ENCODE results near the gene KHDC3L.

Gene KHDC3L, protein sequence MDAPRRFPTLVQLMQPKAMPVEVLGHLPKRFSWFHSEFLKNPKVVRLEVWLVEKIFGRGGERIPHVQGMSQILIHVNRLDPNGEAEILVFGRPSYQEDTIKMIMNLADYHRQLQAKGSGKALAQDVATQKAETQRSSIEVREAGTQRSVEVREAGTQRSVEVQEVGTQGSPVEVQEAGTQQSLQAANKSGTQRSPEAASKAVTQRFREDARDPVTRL

DNA sequence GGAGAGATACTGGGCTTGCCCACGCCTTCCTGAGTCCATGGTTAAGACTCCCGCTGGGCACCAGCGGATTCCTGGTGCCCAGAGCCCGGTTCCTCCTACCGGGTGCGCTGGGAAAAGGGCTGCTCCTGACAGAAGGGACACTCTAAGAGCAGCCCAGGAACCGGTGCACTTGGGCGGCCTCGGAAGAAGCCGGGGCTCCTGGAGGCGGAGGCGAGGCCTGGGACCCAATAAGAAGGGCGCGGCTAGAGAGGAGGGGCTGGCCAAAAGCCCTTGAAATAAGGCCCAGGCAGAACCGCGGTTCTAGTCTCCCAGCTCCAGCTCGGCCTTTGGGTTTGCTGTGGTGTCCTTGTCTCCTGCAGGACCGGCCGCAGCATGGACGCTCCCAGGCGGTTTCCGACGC, at the start of gene KHDC3L:
KHDC3L (plus strand) TSS at position 301 of the 400 bp plus-strand sequence; CDS start at position 373, 72 bp downstream.
- no peak for DNase-seq (ENCODE audit: low spot score)

DNA sequence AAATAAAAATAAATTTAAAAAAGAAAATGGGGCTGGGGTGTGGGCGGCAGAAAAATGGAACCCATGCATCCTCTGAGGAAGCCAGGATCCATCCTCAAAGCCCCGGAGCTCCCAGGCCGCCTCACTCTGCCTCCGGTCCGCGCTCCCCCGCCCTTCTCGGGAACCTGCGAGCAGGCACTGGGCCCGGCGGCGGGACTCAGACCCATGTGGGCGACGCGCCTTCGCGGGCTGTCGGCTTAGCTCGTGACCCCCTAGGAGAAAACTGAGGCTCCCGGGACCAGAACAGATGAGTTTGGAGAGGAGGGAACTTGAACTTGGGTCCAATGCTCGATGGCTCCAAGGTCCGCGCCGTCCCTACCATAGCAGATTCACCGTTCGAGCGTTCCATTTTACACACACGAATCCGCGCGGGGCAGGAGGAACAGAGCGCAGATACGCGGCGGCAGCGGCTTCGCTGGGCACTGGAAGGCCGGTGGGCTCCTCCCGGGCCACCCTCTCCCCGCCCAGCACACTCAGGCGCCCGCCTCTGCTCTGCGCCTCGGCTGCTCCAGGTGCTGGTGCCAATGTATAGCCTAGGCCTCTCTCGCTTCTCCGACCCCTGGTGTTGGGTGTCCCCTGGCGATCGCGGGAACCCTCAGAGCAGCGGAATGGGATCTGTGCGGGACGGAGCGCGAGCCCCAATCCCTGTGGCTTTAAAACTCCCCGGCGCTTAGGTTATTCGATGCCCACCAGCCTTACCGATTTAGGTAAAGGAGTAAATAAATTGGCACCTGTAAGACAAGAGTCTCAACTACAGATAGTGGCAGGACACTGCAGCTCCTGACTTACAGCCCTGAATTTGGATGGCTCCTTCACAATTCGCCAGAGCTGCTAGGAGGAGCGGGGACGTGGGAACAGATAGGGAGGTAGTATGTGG, 47.6 kb upstream of the KHDC3L start:
- no peak for DNase-seq (ENCODE audit: low spot score)

DNA sequence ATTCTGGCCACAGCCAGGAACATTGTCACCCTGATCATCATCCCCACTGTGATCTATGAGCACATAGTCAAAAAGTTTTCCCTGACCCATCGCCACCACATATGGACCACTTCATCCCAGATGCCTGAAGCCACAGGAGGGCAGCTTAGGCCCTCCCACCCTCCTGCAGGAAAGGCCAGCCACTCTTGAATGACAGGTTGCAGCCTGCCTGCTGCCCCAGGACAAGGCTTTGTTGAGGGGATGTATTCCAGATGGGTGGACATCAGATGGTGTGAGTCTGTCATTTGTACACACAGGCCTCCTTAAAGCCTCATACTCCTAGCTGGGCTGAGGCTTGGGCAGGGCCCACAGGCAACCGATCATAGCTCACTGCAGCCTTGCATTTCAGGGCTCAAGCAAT, 39.1 kb upstream of the KHDC3L start:
- DNase-seq (ENCODE audit: low spot score) = no peak

DNA sequence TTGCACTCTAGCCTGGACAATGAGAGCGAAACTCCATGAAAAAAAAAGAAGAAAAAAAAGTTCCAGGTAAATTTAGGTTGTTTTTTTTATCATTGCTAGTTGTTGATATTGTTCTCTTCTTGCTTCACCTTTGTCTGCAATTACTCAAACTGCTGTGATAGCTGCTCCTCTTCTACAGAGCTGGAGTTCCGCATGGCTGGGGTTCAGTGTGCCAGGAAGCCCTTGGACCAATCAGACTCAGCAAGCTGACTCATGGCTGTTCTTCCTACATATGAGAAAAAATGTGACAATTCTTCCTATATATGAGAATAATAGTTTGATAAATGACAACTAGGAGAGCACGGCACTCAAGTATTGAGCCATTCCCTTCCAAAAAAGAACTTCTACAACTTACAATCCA, 36.8 kb upstream of the KHDC3L start:
- no peak for DNase-seq (ENCODE audit: low spot score)

DNA sequence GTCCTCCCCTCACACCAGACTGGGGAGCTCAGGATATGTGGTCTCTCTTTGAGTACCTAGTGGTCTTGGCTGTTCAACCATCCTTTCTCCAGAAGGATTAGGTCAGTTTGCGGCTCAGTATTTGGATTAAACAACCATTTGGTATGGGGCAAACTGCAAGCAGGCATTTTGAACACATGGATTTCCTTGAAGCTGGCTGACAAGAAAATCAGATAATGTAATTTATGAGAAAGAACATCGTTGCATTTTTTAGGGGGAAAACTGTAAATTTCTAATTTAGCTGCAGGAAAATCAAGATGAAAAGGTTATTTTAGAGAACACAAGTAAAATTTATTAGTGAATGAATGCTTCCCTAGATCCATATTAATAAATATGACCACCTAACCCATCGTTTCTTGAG, 33.7 kb upstream of the KHDC3L start:
- no peak for DNase-seq (ENCODE audit: low spot score)

DNA sequence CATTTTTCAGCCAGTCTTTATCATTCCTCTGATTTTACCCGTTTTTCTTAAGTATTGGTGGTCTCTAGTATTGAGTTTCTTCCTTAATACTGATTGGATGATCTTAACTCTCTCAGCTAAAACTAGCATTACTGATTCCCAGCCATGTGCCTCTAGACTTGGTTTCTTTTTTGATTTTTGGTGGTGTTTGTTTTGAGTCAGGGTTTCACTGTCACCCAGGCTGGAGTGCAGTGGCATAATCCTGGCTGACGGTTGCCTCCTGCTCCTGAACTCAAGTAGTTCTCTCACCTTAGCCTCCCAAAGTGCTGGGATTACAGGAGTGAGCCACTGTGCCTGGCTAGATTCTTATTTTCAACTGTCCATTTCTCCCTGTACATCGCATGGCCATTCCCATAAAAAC, 33.3 kb upstream of the KHDC3L start:
- no peak for DNase-seq (ENCODE audit: low spot score)

DNA sequence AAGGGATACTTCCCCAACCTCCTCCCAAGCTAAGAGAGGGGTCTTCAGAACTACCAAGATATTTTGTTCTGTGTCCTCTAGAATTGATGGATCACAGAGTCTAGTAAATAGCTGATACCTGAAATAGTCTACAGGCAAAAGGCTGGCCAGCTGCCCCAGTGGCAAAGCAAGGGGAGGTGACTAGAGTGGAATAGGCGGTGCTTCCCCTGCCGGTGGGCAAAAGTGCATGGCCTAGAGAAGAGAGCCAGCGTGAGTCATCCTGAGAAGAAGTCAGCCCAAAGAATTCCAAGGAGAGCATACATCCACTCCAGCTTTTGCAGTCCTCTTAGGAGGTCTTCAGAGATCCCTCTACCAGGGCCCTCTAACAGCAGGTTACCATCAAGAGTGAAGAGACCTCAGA, 23.1 kb upstream of the KHDC3L start:
- DNase-seq (ENCODE audit: low spot score) = no peak

DNA sequence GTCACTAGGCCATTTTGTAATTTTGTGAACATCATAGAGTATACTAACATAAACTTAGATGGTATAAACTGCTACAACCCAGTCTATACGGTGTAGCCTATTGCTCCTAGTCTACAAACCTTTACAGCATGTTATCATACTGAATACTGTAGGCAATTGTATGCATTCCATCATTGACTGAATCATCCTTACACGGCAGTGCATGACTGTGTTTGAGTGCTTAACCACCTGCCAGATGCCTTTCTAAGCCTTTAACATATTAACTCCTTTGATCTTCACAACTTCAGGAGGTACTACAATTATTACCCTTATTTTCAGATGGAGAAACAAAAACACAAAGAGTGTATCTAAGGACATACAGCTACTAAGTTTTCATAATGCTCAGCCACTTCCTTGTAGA, 22.4 kb upstream of the KHDC3L start:
- no peak for DNase-seq (ENCODE audit: low spot score)

DNA sequence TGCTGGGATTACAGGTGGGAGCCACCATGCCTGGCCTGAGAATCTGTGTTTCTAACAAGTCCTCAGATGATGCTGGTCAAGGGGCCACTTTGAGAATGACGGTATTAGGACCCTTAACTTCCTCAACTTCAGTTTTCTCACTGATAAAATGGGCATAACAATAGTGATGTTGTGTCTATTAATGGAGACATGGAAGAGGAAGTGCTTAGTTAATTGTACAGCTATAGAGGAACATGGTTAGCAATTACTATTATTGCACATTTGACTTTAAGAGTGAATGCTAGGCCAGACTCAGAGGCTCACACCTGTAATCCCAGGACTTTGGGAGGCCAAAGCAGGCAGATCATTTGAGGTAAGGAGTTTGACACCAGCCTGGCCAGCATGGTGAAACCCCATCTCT, 21.1 kb upstream of the KHDC3L start:
- no peak for DNase-seq (ENCODE audit: low spot score)

DNA sequence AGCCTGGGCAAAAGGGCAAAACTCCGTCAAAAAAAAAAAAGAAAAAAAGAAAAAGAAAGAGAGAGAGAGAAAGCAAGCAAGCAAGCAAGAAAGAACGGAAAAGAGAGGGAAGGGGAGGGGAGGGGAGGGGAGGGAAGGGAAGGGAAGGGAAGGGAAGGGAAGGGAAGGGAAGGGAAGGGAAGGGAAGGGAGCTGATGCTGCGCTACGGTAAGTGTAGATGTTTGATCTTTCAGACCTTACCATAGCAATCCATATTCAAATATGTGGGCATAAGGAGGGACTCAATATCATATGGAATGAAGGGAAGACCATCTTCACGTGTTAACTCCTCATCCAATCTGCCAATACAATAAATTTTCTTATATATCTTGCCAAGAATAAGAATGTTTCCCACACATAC, 20.3 kb upstream of the KHDC3L start:
- no peak for DNase-seq (ENCODE audit: low spot score)

DNA sequence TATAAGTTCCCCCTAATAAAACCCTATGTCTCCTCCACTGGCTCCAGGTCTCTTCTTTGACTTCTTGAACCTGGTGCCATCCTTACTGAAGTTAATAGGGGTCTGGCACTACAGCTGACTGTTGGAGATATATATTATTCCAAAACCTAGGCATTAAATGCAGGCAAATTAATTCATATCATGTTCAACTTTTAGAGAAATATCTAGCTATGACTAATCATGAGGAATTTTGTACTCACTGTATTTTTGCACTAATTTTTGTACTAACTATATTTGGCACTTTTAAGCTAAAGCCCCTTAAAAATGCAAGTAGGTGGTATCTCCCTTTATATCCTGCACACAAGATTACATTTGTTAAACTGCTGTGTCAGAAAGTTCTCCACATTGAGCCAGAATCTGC, 19.3 kb upstream of the KHDC3L start:
- no peak for DNase-seq (ENCODE audit: low spot score)

DNA sequence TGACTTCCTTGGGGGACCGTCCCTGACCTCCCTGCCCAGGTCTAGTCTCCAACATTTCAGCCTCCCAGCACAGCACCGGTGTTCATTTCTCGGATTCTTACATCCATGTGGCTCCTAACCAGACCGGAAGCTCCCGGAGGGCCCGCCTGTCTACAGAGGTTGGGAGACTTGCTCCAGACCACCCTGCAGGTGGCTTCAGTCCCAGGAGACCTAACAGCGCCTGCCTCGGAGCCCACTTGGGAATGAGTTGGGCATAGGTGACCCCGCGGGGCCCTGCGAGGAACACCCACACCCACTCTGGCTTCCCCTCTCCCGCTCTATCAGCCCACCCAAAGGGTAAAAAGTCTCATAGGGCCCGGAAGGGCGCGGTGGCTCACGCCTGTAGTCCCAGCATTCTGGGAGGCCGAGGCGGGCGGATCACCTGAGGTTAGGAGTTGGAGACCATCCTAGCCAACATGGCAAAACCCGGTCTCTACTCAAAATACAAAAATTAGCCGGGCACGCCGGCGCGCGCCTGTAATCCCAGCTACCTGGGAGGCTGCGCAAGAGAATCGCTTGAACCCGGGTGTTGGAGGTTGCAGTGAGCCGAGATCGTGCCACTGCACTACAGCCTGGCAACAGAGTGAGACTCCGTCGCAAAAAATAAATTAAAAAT, 13.8 kb upstream of the KHDC3L start:
- DNase-seq (ENCODE audit: low spot score) = no peak

DNA sequence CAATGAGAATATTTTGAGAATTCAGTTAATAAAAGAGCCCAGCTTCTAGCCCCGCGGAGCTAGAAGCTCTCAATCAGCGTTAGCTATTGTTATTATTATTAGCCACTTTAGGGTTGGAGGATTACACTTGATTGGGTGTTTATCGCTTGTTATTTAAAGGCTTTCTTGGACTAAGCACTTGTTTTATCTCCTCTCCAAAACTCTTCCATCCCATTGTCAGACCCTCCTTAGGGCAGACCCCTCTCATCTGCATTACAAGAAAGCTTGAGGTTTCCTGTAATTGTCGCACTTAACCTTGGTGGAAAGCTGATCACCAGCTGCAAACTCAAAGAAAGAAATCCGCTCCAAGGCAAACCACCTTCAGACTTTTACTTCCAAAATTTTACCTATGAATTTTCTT, 13.1 kb upstream of the KHDC3L start:
- no peak for DNase-seq (ENCODE audit: low spot score)

DNA sequence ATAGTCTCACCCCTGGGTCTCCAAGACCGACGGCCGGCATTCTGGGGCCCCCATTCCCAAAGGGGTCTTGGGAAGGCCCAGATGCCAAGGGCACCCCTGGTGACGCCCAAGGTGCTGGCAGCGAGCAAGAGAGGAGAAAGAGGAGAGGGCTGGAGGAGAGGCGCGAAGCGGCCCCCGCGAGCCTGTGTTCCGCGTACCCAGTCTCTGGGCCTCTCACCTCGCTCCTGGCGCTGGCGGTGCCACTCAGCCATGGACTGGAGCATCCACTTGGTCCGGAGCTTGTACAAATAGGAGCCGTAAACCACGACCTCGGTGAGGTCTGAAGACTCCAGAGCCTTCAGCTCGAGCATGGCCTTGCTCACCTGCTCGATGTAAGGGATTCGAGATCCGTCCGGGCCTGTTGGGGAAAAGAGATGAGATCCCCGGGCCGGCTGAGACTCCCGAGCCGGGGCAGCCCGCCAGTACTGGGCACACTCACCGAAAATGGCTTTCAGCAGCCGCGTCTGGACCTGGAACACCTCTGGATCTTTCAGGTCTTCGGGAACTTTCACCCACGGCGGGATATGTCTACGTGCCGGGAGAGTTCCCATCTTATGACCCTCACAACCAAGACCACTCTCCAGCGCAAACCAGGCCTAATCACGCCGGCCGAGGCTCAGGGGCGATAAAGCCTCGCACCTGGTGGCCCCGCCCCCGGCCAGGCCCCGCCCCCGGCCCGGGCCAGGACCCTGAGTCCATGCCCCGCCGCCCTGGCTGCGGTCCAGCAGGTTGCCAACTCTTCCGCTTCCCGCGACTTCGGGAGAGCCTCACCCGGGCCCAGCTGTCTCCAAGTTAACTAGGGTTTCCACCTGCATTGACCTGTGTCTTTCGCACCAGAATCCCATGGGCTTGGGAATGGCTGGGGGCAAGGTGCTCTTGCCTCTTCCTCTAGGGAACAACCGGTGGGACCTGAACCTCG, 8.5 kb upstream of the KHDC3L start, which contains the start of gene DPPA5:
DPPA5 (minus strand) TSS at position 641 of the 958 bp plus-strand sequence; CDS start at position 590, 51 bp downstream.
- no peak for DNase-seq (ENCODE audit: low spot score)

DNA sequence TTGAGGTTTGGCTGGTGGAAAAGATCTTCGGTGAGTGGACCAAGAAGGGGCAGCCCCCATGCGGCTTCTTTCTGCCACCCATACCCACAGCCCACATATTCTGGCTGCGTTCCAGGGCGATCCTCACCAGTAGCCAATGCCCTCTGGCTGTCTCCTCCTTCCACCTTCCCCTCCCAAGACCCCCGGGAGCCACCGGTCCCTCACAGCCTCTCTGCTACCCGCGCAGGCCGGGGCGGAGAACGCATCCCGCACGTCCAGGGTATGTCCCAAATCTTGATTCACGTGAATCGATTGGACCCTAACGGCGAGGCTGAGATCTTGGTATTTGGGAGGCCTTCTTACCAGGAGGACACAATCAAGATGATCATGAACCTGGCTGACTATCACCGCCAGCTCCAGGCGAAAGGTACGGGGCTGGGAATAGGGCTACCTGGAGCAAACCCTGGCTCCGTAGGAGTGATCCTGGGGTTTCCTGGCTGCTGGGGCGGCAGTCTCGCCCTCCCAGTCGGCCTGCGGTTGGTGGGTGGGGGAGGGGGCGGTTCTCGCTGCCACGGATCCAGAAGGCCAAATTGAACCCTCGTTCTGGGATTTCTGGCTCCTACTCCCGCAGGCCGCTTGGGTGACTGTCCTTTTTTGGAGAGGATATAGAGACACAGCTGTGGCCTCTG, 545 bp downstream of the KHDC3L start:
- no peak for DNase-seq (ENCODE audit: low spot score)

DNA sequence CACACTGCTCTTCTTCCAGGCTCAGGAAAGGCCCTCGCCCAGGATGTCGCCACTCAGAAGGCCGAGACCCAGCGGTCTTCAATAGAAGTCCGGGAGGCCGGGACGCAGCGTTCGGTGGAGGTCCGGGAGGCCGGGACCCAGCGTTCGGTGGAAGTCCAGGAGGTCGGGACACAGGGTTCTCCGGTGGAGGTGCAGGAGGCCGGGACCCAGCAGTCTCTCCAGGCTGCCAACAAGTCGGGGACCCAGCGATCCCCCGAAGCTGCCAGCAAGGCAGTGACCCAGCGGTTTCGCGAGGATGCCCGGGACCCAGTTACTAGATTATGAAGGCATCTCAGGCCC, 1.0 kb downstream of the KHDC3L start:
- no peak for DNase-seq (ENCODE audit: low spot score)

DNA sequence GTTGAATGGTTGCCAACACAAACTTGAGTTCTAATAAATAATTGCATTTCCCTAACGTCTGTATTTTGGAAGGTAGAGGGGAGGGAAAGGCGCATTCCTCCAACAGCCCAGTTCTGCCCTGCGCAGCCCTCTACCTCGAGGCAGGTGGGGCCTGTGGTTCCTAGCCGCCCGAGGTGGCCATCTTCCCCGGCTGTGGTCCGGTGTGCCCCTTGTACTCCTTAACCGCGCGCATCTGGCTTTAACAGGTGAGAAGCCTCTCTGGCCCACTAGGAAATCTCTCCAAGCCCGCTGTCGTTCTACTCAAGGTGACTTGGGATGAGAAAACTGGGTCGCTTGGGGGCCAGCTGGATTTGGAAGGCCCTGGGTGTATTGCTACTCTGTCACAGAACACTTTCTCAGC, 1.7 kb downstream of the KHDC3L start:
- DNase-seq (ENCODE audit: low spot score) = no peak

DNA sequence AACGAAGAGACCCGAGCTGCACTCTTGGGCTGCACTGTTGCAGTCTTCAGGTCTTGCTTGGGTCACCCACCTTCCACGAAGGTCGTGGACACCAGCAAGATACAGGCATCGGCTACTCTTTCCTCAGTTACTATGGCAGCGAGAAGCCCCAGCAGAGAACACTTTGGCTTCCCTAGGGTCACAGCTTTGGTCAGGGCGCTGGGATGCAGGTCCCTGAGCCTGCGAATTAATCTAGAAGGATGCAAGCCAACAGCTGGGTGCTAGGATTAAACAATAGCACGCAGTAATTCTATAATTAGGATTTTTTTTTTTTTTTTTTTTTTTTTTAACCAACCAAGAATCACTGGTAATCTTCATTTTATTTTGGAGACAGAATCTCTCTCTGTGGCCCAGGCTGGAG, 2.1 kb downstream of the KHDC3L start:
- no peak for DNase-seq (ENCODE audit: low spot score)

DNA sequence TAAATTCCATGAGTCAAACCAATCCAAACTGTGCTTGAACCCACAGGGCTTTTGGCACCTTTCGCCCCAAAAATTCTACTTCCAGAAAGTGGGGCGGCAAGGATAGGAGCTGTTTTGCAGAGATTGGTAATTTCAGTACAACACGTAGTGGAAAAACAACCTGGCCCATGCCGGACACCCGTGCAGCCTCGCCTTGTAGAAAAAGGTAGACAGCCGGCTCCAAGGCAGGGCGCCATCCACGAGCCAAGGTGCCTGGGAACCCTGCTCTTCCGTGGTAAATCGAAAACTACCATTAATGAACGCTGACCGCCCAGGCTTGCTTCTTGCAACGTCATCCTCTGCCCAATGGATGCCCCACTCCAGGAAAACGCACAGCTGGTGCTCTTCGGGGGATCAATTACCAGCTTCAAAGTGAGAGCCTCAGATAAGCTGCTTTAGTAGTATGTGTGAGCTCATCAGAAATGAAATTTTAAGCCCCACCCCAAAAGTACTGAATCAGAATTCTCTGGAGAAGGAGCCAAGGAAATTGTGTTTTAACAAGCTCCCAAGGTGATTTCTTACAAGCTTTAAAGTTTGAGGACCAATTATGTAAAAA, 5.4 kb downstream of the KHDC3L start:
- DNase-seq (ENCODE audit: low spot score) = no peak

DNA sequence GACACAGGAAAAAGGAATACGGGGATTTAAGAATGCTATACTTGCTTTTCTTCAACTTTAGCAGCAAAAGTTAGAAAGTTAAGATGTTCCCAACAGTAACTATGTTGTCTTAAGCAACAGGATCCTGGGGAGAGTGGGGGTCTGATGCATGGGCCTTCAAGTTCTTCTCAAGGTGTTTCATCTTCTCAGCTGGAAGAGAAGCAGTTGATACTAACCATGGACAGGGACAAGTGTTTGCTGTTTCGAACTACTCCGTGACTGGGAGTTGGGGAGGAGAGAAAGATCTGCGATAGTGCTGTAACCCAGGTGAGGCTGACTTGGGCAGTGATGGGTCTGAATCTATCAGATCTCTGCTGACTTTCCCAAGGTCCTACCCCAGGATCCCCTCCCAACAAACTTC, 6.2 kb downstream of the KHDC3L start:
- DNase-seq (ENCODE audit: low spot score) = no peak

DNA sequence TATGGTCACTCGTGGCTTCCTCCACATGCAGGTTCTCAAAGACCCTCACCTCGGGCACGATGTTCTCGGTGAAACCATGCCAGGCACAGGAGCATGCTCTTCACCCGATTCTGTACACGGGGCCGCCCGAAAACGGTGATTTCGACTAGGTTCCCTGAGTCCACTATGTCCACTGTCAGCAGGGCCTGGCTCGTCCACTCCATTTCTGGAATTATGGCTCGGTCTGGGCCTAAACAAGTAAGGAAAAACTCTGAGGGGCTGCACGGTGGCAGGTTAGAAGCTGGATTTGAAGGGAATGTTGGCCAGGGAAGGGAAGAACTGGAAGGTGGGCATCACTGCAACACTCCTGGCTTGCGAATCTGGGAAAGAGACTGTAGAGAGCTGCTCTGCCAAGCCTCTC, 6.7 kb downstream of the KHDC3L start:
- DNase-seq (ENCODE audit: low spot score) = no peak

Data from hematopoietic multipotent progenitor cell treated with erythropoietin and hydrocortisone succinate and interleukin-3 and kit ligand, for 15 days (in vitro differentiated cells).